Right atrium auricular region (tissue), 2 donors: ENCODE data around the gene COL23A1. TPM values are rescaled to one million over a fixed set of nuclear protein-coding genes. Genes with fewer than 3 reads are reported as not detected.

ENCODE experiments used
- DNase-seq: peaks from one replicate; pipeline ENCODE4 v3.0.0-alpha.2; 2019; ENCODE audit warnings: low spot score
- H3K27ac ChIP-seq, 2 donors: fragments of 200-600 bp; sonication (generic); 1 replicate in 1 of 2; 2 replicates in 1 of 2; pipeline ENCODE4 v1.5.1; 2016 to 2019
- H3K27me3 ChIP-seq, 2 donors: fragments of 200-600 bp; sonication (generic); one replicate each; pipeline versions ENCODE4 v1.5.1 to v1.6.0; 2017 to 2019
- H3K36me3 ChIP-seq: fragments of 200-600 bp; sonication (generic); one replicate; pipeline ENCODE4 v1.5.1; 2016
- H3K4me1 ChIP-seq, 2 donors: fragments of 200-600 bp; sonication (generic); one replicate each; pipeline versions ENCODE4 v1.5.1 to v1.6.0; 2017 to 2019
- H3K4me3 ChIP-seq, 2 donors: fragments of 200-600 bp; sonication (generic); 1 replicate in 1 of 2; 2 replicates in 1 of 2; pipeline ENCODE4 v1.5.1; 2017 to 2019; ENCODE audit warnings: mild to moderate bottlenecking in 1 of 2, moderate library complexity in 1 of 2
- H3K9me3 ChIP-seq, 2 donors: fragments of 200-600 bp; sonication (generic); one replicate each; pipeline ENCODE4 v1.5.1; 2019
- total RNA-seq, 2 donors: library from RNA; depleted of rRNA; stranded (reverse); fragments of >200 nt; gene quantifications; one replicate each; pipeline ENCODE4 v1.1.0, GENCODE V29; 2016
- TF ChIP-seq, protein P1 (sequence below), 2 donors: fragments of 200-600 bp; sonication (generic); IDR thresholded peaks; one replicate each; pipeline ENCODE4 v1.5.1; 2019; ENCODE audit warnings: antibody characterized with exemption in 2 of 2

Gene COL23A1
- total RNA-seq, 2 donors from 2014 or later, result 5.7 to 6.8 TPM

GRCh38 chr5:178328826-178329730 is 261.1 kb downstream of the COL23A1 start:
- DNase-seq, result no peak
- no peaks in the 10 kb centered on the region for H3K9me3 ChIP-seq
- H3K4me3 ChIP-seq, result no peak overlapping the region
- TF ChIP-seq, protein P1, sequence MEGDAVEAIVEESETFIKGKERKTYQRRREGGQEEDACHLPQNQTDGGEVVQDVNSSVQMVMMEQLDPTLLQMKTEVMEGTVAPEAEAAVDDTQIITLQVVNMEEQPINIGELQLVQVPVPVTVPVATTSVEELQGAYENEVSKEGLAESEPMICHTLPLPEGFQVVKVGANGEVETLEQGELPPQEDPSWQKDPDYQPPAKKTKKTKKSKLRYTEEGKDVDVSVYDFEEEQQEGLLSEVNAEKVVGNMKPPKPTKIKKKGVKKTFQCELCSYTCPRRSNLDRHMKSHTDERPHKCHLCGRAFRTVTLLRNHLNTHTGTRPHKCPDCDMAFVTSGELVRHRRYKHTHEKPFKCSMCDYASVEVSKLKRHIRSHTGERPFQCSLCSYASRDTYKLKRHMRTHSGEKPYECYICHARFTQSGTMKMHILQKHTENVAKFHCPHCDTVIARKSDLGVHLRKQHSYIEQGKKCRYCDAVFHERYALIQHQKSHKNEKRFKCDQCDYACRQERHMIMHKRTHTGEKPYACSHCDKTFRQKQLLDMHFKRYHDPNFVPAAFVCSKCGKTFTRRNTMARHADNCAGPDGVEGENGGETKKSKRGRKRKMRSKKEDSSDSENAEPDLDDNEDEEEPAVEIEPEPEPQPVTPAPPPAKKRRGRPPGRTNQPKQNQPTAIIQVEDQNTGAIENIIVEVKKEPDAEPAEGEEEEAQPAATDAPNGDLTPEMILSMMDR (IDR thresholded peaks at IDR 0.05), result no peak
- H3K36me3 ChIP-seq, result no peaks in the 10 kb centered on the region
- H3K4me1 ChIP-seq, result peaks cover 0 to 27% of the 10 kb centered on the region in 2 donors
- no peak overlapping the region for H3K27ac ChIP-seq
- no peaks in the 10 kb centered on the region for H3K27me3 ChIP-seq

GRCh38 chr5:178327931-178328711 is 262.1 kb downstream of the COL23A1 start:
- no peaks in the 10 kb centered on the region for H3K36me3 ChIP-seq
- H3K4me1 ChIP-seq, result peaks cover 0 to 27% of the 10 kb centered on the region in 2 donors
- no peaks in the 10 kb centered on the region for H3K9me3 ChIP-seq
- no peak for DNase-seq
- H3K27me3 ChIP-seq, result no peaks in the 10 kb centered on the region
- H3K27ac ChIP-seq, result no peak overlapping the region
- H3K4me3 ChIP-seq, result no peak overlapping the region
- TF ChIP-seq, protein P1 (IDR thresholded peaks at IDR 0.05), result no peak

DNA sequence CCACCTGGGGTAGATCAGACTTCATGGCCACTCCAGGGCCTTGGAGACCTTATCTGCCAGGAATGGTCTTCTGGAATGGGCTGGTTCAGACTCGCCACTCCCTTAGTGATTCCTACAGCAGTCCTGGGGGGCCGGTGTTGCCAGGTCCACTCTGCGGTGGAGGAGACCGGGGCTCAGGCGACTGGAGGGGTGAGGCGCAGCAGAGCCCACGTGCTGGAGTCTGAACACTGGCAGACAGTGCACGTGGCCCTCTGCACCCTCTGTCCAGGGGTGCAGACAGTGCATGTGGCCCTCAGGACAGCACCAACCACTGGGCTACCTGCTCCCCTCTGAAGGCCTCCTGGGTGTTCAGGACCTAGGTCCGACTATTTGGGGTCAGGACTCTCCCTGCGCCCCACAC is 262.7 kb downstream of the COL23A1 start:
- H3K4me3 ChIP-seq, result no peak overlapping the region
- TF ChIP-seq, protein P1 (IDR thresholded peaks at IDR 0.05), result no peak
- no peaks in the 10 kb centered on the region for H3K9me3 ChIP-seq
- peaks cover 0 to 25% of the 10 kb centered on the region in 2 donors for H3K4me1 ChIP-seq
- no peaks in the 10 kb centered on the region for H3K27me3 ChIP-seq
- DNase-seq, result no peak
- H3K36me3 ChIP-seq, result no peaks in the 10 kb centered on the region
- no peak overlapping the region for H3K27ac ChIP-seq

GRCh38 chr5:178326374-178326715 is 263.8 kb downstream of the COL23A1 start:
- Histone ChIP-seq H3K9me3 (no peaks in the 10 kb centered on the region), H3K27me3 (no peaks in the 10 kb centered on the region), H3K36me3 (no peaks in the 10 kb centered on the region), H3K4me3 (no peak overlapping the region), H3K27ac (no peak overlapping the region), H3K4me1 (peaks cover 0 to 14% of the 10 kb centered on the region in 2 donors)
- TF ChIP-seq, protein P1 (IDR thresholded peaks at IDR 0.05), result no peak
- DNase-seq, result no peak

DNA sequence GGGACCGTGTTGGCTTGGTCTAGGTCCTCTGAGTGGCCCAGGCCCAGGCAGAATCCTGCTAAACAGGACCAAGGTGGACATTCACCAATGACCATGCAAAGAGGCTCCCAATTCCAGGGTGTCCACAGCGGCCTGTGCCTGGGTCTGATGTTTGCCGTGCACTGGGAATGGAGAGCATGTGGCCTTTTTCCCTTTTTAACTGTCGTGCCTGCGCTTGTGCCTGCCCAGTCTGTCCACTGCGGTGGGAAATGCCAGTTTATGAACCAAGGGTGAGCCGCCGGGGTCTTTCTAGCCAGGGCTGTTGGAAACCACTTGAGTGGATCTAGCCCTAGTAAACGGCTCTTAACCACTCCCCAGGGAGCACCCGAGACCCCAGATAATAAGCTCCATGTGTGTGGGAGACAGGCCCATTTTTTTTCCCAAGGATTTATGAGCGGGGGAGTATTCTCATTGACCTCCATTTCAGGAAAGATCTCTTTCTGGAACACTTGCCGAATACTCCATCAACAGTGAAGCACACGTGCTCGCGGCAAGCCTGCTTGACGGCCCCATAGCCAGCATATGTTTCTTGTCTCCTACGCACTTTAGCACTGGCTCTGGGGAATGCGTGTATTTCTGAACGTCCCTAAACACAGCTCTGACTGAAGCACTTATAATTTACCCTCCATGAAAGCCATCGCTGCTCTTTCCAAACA is 264.4 kb downstream of the COL23A1 start:
- Histone ChIP-seq H3K4me3 (no peak overlapping the region), H3K36me3 (no peaks in the 10 kb centered on the region), H3K4me1 (peaks cover 0 to 8% of the 10 kb centered on the region in 2 donors), H3K27ac (no peak overlapping the region), H3K9me3 (no peaks in the 10 kb centered on the region), H3K27me3 (no peaks in the 10 kb centered on the region)
- no peak for DNase-seq
- TF ChIP-seq, protein P1 (IDR thresholded peaks at IDR 0.05), result no peak
